HG03064 (cell line): ENCODE measurements around the gene NINJ2.

Experiments
- ATAC-seq: cut with Tn5 transposase; IDR thresholded peaks from one replicate; pipeline ENCODE4 v1.9.1; 2021; ENCODE audit warnings: low read depth; ENCODE audit not compliant: unreplicated experiment

Gene NINJ2

DNA sequence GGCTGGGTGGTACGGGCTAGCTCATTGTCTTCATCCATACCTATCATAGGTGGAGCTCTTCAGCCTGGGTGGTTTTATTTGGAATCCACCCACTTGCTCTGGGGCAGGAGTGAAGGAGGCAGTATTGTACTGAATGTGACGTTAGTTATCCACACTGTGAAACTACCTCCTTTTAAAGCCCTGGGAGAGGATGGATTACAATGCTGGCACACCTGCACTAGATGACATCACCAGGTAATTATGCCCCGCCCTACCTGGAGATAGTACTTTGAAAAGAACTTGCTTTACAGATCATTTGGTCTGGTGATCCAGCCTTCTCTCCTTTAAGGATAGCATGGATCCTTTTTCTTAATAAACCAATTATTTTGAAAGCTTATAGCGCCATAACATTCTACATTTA lies 125.5 kb downstream of the NINJ2 start:
- ATAC-seq = no peak

DNA sequence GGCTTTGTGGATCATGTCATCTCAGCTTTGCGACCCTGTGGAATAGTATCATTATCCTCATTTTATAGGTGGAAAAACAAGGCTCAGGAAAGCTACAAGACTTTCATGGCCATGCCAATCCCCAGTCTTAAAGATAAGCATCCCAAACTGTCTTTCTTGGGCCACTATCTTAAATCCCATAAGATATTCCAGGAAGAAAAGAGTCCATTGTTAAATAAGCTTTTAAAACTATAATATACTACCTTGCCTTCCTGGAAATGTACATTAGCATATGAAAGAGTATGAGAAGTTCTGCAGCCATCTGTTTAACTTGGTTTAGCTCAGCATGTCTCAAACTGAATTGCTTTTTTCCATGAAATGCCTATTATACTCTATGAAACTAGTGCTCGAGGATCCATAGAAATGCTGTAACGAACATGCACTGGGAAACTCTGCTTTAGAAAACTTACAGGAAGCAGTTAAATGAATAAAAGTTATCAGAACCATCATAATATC lies 126.4 kb downstream of the NINJ2 start:
- no peak for ATAC-seq

DNA sequence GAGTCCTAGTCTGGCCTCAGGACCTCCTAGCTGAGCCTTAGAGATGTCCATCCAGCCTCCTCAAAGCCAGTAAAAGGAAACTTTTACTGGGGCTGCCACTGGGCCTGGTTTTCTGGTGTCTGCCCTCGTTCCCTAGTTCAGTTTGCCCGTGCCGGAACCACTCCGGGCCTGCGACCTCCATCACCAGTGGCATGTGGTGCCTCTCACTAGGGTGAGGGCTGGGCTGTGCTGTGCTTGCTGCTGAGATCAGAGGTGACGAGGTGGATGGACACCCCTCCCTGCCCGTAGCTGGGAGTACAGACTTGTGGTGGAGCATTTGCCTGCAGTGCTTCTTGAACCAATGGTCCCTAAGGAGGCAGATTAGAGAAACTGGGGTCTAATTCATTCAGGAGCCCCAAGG lies 127.8 kb downstream of the NINJ2 start:
- ATAC-seq = no peak

DNA sequence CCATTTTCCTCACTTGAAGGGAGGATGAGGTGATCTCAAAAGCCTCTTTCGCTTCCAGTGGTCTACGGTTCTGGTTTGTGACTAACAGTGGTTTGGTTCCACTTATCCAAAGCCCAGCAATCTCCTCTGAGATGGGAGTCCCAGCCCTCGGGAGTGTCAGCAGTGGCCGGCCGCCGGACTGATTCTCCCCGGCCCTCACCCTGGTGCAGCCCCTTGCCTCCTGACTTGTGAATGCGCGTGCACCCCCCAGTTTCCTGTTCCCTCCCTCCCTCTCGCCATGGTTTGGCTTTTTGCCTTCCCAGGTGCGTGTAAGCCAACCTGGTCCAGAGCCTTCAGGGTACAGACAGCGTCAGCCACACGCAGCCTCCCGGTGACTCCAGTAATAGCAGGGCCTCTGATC lies 129.0 kb downstream of the NINJ2 start:
- no peak for ATAC-seq

DNA sequence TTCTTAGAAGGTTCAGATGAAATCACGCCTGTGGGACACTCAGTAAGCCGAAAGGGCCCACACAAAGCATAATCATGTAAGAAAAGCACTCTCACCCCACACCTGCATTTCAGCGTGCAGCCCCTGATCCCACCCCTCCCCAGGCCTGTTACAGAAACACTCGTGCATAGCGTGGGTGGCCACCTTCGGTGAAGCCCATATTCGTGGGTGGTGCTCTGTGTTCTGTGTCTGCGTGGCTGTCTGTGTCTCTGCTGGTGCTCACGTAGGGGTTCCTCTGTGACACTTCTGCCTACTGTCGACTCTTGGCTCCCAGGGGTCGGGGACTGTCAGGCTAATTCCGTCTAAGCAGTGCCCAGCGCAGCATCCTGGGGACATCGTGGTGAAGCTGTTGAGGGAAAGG lies 129.5 kb downstream of the NINJ2 start:
- ATAC-seq = no peak

DNA sequence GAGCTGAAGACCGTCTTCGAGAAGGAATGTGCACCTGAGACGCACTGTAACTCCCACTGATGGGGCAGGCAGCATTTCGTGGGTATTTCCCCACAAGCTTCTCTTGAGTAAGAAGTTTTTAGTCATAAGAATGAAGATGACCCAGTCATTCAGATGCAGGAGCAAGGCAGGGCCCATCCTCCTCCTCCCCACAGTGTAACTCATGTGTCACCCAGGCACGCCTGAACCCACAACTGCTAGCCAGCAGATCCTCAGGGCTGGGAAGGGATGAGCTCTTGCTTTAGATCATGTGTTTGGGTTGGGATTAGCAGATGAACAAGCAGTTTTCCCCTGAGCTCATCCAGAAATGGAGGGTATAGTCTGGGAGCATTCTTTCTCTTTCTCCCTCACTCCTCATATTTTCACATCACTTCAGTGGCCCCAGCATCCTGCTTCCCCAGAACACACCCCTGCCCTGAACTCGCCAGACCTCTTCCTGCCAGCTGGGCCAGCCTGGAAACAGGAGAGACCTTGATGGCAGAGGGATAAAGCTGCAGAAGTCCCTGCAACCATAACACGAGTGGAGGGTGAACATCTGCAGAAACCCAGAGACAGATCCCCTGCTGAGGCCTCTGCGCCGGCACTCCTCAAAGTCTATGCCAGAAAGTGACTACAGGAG lies 130.2 kb downstream of the NINJ2 start:
- no peak for ATAC-seq

DNA sequence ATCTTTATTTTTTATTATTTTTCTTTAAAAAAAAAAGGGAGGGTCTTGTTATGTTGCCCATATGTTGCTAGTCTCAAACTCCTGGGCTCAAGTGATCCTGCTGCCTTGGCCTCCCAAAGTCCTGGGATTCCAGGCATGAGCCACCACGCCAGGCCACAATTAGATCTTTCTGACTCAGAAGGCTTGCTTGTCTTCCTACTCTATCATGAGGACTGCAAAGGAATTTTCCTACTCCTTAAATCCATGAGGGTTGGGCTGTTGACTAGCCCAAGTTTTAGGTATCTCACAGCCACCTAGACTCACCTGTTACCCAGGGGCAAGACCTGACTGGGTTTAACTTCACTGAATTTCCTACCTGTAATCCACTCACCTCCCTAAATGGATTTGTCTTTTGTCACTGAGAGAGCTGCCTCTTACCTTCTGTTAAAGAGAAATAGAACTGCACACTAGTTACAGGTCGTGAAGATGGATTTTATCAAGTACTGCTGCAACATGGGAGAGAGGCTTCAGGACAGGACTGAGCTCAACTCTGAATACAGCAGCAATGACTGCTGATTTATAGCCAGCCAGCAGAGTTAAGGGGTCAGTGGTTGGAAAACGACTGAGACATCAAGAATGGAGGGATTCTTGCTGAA lies 131.2 kb downstream of the NINJ2 start:
- ATAC-seq = no peak

DNA sequence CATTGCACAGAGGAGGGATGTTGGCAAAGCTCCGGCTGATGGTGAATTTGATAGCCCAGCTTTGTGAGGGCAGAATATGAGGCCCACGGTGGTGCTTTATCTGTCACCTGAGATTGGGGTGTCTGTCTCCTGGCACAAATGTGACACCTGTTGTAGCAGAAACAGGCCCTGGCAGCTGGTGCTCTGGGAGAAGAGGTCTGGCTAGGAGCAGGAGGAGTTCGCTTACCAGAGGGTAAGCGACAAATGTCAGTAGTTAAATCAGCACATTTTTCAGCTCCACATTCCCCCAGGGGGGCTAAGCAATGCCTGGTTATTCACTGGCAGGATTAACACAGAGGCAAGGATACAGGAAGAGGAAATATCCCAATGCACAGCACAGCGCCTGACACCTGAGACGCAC lies 132.4 kb downstream of the NINJ2 start:
- no peak for ATAC-seq

DNA sequence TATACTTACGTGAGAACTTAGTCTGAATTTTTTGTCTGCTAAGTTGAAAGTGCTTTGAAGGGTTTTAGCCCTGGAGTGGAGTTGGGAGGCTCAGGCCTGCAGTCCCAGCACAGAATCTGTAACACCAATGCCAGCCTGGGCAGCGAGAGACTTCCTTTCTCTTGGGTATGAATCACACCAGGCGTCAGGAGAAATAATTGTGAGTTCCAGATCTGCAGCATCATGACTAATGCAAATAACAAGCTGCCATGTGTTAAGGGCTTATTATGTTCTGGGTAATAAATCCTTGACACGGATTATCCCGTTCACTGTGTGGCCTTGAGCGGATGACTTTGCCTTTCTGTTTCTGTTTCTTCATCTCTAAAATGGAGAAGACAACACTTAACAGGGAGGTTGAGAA lies 132.9 kb downstream of the NINJ2 start:
- no peak for ATAC-seq

DNA sequence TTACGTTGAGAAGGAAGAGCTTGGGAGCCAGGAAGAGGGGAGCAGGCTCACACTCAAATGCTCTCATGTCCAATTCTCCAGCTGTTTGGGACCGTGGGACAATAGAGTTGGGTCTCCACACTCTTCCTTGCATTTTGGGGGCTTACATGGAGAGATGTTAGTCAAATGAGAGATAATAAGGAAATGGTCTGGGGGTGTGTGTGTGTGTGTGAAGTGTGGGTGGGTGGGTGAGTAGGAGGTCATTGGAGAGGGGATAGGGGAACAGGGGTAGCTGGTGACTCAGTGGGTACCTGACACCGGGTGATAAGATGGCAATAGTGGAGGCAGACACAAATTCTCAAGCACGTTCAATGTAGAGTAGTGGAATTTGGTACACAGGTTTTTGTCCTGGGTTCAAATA lies 135.5 kb downstream of the NINJ2 start:
- ATAC-seq = no peak

DNA sequence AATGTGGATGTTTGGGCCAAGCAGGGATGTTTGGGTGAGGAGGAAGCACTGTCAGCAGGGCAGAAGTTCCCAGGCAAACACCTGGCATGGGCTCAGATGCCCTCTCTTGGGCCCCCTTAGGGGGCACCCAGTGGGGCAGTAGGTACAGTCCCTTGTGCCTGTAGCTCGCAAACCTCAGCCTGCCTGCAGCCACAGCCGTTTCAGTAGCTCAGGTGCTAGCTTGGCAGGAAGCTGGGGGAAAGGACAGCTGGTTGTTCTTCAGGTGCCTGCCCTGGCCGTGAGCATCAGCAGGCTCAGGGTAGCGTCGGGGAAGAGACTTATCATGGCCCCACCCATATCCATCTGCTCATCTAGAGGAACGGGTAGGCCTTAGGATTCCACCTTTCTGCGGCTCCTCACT lies 136.0 kb downstream of the NINJ2 start:
- no peak for ATAC-seq

DNA sequence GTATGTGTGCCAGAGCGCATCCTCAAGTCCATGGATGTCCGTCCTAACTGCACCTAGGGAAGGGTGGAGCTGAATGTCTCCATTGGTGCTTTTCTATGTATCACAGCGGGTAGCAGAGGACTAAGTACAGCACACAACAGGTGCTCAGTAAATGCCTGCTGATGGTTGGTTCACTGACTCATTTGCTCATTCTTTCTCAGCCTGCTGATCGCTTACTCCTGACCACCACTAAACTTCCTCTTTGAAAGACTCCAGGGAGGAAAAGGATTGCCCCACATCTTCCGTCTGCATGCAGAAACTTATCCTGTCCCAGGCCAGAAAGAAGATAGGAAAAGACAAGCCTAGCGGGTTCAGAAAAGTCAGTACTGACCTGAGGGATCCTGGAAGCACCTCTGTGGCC lies 137.2 kb downstream of the NINJ2 start:
- ATAC-seq = no peak

DNA sequence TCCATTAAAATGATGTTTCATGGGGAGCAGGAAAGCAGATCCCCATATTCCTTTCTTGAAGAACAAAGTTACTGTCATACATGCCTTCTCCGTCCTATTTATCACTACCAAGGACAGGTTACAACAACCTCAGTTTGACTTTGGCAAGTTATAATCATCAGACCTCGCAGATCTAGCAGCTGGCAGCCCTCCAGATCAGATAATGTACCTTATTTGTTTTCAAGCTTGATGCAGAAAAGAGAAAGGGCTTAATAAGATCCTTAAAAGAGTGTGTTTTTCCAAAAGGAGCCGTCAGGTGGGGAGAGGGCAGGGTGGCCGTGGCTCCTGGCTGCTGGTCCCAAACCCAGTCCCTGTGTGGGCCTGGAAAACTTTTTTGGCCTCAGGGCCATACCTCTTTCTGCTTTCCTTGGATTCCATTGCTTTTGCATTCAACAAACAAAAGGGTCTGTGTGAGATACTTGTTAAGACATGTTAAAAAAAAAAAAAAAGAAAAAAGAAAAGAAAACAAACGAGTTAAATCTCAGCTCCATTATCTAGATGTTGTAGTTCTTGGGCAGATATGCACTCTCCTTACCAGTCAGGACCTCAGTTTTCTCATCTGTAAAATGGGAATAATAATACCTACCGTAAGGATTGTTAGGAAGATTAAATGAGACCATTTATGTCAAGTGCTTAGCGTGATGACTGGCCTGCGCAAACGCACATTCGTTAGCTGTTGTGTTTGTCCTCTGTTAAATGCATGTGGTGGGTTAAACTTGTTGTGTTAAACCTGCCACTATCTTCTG lies 138.9 kb downstream of the NINJ2 start:
- ATAC-seq = no peak

DNA sequence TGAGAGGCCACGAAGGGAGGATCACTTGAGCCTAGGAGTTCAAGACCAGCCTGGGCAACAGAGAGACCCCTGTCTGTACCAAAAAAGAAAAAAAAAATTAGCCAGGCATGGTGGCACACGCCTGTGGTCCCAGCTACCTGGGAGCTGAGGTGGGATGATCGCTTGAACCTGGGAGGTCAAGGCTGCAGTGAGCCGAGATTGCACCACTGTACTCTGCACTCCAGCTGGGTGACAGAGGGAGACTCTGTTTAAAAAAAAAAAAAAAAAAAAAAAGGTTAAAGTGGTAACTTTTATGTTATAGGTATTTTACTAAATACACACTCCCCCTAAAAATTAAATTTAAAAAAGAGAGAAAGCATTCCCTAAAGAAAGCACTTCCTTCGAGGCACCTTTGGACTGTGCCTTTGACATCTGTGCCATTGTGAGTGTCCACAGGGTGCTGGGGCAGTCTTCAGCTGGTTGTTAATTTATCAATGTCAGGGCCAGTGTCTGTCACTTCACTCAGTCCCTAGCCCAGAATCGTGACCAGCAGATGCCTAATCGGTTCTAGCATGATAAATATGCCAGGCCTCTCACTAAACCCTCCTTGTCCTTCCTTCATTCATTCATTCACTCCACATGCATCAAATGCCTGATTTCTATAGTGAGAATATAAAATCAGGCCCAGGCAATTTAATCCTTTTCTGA lies 140.4 kb downstream of the NINJ2 start:
- ATAC-seq = no peak

DNA sequence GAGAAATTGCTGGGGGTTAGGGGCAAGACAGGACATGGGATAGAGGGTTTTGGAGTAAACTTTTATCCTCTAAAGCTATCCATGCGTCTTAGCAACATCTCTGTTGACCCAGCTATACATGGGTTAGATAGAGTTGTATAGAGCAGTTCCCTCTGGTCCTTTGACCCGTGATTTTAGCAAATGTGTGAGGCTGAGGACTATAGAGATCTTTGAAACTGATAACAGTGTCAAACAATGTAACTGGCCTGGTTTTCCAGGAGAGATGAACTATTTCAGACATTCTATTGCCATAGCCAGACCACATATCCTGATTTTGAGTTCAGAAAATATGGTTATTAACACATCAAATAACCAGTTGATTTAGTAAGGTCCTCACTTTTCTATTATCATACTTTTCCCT lies 143.1 kb downstream of the NINJ2 start:
- ATAC-seq = no peak

DNA sequence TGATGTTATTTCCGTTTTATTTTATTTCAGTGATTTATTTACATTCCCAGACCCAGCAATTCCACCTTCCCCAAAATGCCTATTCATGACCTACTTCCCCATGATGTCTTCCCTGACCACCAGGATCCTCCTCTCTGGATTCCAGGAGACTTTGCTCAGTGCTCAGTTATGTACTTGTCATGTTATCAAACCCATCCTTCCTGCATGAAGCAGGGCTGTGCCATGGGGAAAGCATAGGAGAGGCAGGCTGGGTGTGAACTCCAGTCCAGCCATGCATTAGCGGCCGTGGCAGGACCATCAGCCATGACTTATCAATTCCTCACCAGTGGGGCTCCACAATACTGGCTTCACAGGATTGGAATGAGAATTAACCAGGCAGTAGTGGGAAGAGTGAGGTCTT lies 145.7 kb downstream of the NINJ2 start:
- ATAC-seq = no peak
